ENCODE data around the gene PPP1CA. TPM values are rescaled to one million over a fixed set of nuclear protein-coding genes. Genes with fewer than 3 reads are reported as not detected.

The PPP1CA gene
- total RNA-seq, 3 donors from 2014 or later = 262 to 265 (median 264) TPM

Other genes starting within 250 kb of the PPP1CA start
- 100 to 1,000 TPM; 152 to 172 (median 171) TPM for gene GRK2, start 135.4 kb downstream of the PPP1CA start, total RNA-seq
- 10 to 100 TPM; 67.7 to 75.4 (median 69.8) TPM for gene ANKRD13D, start 112.6 kb downstream of the PPP1CA start, total RNA-seq
- gene SSH3, start 98.3 kb downstream of the PPP1CA start, total RNA-seq = 1 to 10 TPM; 4.8 to 7.2 (median 6.6) TPM
- gene POLD4, start 48.3 kb downstream of the PPP1CA start, total RNA-seq = 10 to 100 TPM; 16.4 to 23.8 (median 22.0) TPM
- 1 to 10 TPM in 2 of 3 donors, under 1 TPM in 1; 0.56 to 1.5 (median 1.4) TPM for gene CLCF1, start 28.3 kb downstream of the PPP1CA start, total RNA-seq
- gene RAD9A, start 9.9 kb downstream of the PPP1CA start, total RNA-seq = 10 to 100 TPM; 36.2 to 40.0 (median 36.2) TPM
- gene TBC1D10C, start 2.2 kb upstream of the PPP1CA start, total RNA-seq = 10 to 100 TPM; 63.5 to 90.1 (median 68.5) TPM
- 1 to 10 TPM; 1.4 to 2.2 (median 1.5) TPM for gene CARNS1, start 13.8 kb upstream of the PPP1CA start, total RNA-seq
- 10 to 100 TPM; 90.3 to 97.2 (median 92.7) TPM for gene RPS6KB2, start 26.6 kb upstream of the PPP1CA start, total RNA-seq
- gene PTPRCAP, start 35.8 kb upstream of the PPP1CA start, total RNA-seq = 100 to 1,000 TPM in 2 of 3 donors, 10 to 100 TPM in 1; 61.5 to 114 (median 108) TPM
- gene CORO1B, start 41.6 kb upstream of the PPP1CA start, total RNA-seq = 100 to 1,000 TPM in 2 of 3 donors, 10 to 100 TPM in 1; 97.5 to 139 (median 114) TPM
- not detected for gene GPR152, start 50.9 kb upstream of the PPP1CA start, total RNA-seq
- 1 to 10 TPM in 2 of 3 donors, under 1 TPM in 1; 0.48 to 1.5 (median 1.1) TPM for gene CABP4, start 53.5 kb upstream of the PPP1CA start, total RNA-seq
- gene TMEM134, start 67.4 kb upstream of the PPP1CA start, total RNA-seq = 10 to 100 TPM; 31.1 to 36.3 (median 32.9) TPM
- 100 to 1,000 TPM; 156 to 183 (median 166) TPM for gene AIP, start 81.2 kb upstream of the PPP1CA start, total RNA-seq
- gene PITPNM1, start 103.5 kb upstream of the PPP1CA start, total RNA-seq = 100 to 1,000 TPM in 1 of 3 donors, 10 to 100 TPM in 2; 88.8 to 118 (median 96.4) TPM
- gene CDK2AP2, start 106.3 kb upstream of the PPP1CA start, total RNA-seq = 10 to 100 TPM; 79.1 to 89.1 (median 86.2) TPM
- not detected for gene CABP2, start 121.6 kb upstream of the PPP1CA start, total RNA-seq
- 100 to 1,000 TPM; 363 to 446 (median 421) TPM for gene GSTP1, start 182.0 kb upstream of the PPP1CA start, total RNA-seq
- gene NDUFV1, start 205.1 kb upstream of the PPP1CA start, total RNA-seq = 100 to 1,000 TPM; 338 to 353 (median 350) TPM
- 10 to 100 TPM; 10.2 to 14.4 (median 12.6) TPM for gene NUDT8, start 228.1 kb upstream of the PPP1CA start, total RNA-seq
- gene TBX10, start 237.9 kb upstream of the PPP1CA start, total RNA-seq = not detected
- under 1 TPM in 1 of 3 donors, not detected in 2; 0.37 TPM for gene ACY3, start 248.9 kb upstream of the PPP1CA start, total RNA-seq

All from activated T-cell treated with anti-CD3 and anti-CD28 coated beads, Interleukin-2, amount 50 U/mL, for 4 hours (primary cell).